ENCODE measurements around the gene NDFIP1. TPM values are rescaled to one million over a fixed set of nuclear protein-coding genes. Genes with fewer than 3 reads are reported as not detected.

The NDFIP1 gene
- total RNA-seq, 3 donors from 2014 or later, result 115 to 135 (median 117) TPM

- DNase-seq (ENCODE audit: low spot score in 2 of 2), result no peak
- H3K36me3 ChIP-seq, result no peaks in the 10 kb centered on the region
- no peaks in the 10 kb centered on the region for H3K9me3 ChIP-seq
- intact Hi-C loops (cut with DNase I; ENCODE audit: low total_unique reads), result loop anchor here (5.0 kb wide), 1 partner anchor 822 kb away; no protein-coding TSS in a partner anchor
- H3K27me3 ChIP-seq, result no peaks in the 10 kb centered on the region
- H3K4me1 ChIP-seq, result no peaks in the 10 kb centered on the region
- H3K27ac ChIP-seq, result no peak overlapping the region
- no peak for TF ChIP-seq POLR2AphosphoS5 (IDR thresholded peaks at IDR 0.05)
- no peak for TF ChIP-seq POLR2A (IDR thresholded peaks at IDR 0.05)
- TF ChIP-seq CTCF (IDR thresholded peaks at IDR 0.05), result no peak
- no peak overlapping the region for H3K4me3 ChIP-seq
These were observed 91.8 kb downstream of the NDFIP1 start for GRCh38 chr5:142200387-142200786.

GRCh38 chr5:142201471-142201887 lies 92.9 kb downstream of the NDFIP1 start:
- H3K4me1 ChIP-seq, result no peaks in the 10 kb centered on the region
- no peak overlapping the region for H3K27ac ChIP-seq
- H3K36me3 ChIP-seq, result no peaks in the 10 kb centered on the region
- no peaks in the 10 kb centered on the region for H3K27me3 ChIP-seq
- no peak for TF ChIP-seq POLR2A (IDR thresholded peaks at IDR 0.05)
- no peak for TF ChIP-seq POLR2AphosphoS5 (IDR thresholded peaks at IDR 0.05)
- no peak for TF ChIP-seq CTCF (IDR thresholded peaks at IDR 0.05)
- intact Hi-C loops (cut with DNase I; ENCODE audit: low total_unique reads), result loop anchor here (5.0 kb wide), 1 partner anchor 821 kb away; no protein-coding TSS in a partner anchor
- no peaks in the 10 kb centered on the region for H3K9me3 ChIP-seq
- DNase-seq (ENCODE audit: low spot score in 2 of 2), result no peak
- H3K4me3 ChIP-seq, result no peak overlapping the region

GRCh38 chr5:142202282-142202681 lies 93.7 kb downstream of the NDFIP1 start:
- no peak overlapping the region for H3K27ac ChIP-seq
- H3K36me3 ChIP-seq, result no peaks in the 10 kb centered on the region
- no peak overlapping the region for H3K4me3 ChIP-seq
- no peaks in the 10 kb centered on the region for H3K27me3 ChIP-seq
- intact Hi-C loops (cut with DNase I; ENCODE audit: low total_unique reads), result loop anchor here (5.0 kb wide), 1 partner anchor 820 kb away; no protein-coding TSS in a partner anchor
- no peaks in the 10 kb centered on the region for H3K9me3 ChIP-seq
- TF ChIP-seq CTCF (IDR thresholded peaks at IDR 0.05) (no peak), POLR2AphosphoS5 (IDR thresholded peaks at IDR 0.05) (no peak), POLR2A (IDR thresholded peaks at IDR 0.05) (no peak)
- H3K4me1 ChIP-seq, result no peaks in the 10 kb centered on the region
- DNase-seq (ENCODE audit: low spot score in 2 of 2), result no peak

Other genes with a start within 250 kb of the NDFIP1 start
- 10 to 100 TPM; 28.3 to 72.7 (median 65.9) TPM for gene PCDH1, start 230.4 kb upstream of the NDFIP1 start, total RNA-seq
- 10 to 100 TPM; 74.6 to 95.1 (median 76.7) TPM for gene DELE1, start 184.9 kb upstream of the NDFIP1 start, total RNA-seq
- 1 to 10 TPM; 1.8 to 5.6 (median 3.5) TPM for gene PCDH12, start 150.6 kb upstream of the NDFIP1 start, total RNA-seq
- 10 to 100 TPM; 43.9 to 80.2 (median 60.6) TPM for gene RNF14, start 139.7 kb upstream of the NDFIP1 start, total RNA-seq
- gene GNPDA1, start 95.8 kb upstream of the NDFIP1 start, total RNA-seq, result 10 to 100 TPM; 32.6 to 46.4 (median 38.3) TPM
- gene SPRY4, start 216.2 kb downstream of the NDFIP1 start, total RNA-seq, result 10 to 100 TPM; 13.0 to 18.0 (median 14.5) TPM

Measured in breast epithelium (tissue), 4 donors.